Neural progenitor cell (in vitro differentiated cells): ENCODE measurements around the gene EBF4.
A peak's percentile ranks its signal among the peaks of the same experiment; 100 is the strongest.

Source experiments
- EZH2phosphoT487 ChIP-seq: fragments of 200-600 bp; sonication (generic); IDR thresholded peaks from 2 replicates; pipeline ENCODE4 v1.6.1; 2017; ENCODE audit warnings: antibody characterized with exemption
- TF ChIP-seq, protein P1 (sequence below): fragments of 200-600 bp; sonication (generic); IDR thresholded peaks from 2 replicates; pipeline ENCODE4 v1.5.1; 2017; ENCODE audit warnings: antibody characterized with exemption, mild to moderate bottlenecking

GRCh38 chr20:2750491-2751251 is 58.1 kb downstream of the EBF4 start:
- TF ChIP-seq, protein P1, sequence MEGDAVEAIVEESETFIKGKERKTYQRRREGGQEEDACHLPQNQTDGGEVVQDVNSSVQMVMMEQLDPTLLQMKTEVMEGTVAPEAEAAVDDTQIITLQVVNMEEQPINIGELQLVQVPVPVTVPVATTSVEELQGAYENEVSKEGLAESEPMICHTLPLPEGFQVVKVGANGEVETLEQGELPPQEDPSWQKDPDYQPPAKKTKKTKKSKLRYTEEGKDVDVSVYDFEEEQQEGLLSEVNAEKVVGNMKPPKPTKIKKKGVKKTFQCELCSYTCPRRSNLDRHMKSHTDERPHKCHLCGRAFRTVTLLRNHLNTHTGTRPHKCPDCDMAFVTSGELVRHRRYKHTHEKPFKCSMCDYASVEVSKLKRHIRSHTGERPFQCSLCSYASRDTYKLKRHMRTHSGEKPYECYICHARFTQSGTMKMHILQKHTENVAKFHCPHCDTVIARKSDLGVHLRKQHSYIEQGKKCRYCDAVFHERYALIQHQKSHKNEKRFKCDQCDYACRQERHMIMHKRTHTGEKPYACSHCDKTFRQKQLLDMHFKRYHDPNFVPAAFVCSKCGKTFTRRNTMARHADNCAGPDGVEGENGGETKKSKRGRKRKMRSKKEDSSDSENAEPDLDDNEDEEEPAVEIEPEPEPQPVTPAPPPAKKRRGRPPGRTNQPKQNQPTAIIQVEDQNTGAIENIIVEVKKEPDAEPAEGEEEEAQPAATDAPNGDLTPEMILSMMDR: no peak
- peak; percentile 72 for TF ChIP-seq EZH2phosphoT487
